HG02840 (cell line): ENCODE data around the gene FOXP4.

ENCODE experiments used
- ATAC-seq: cut with Tn5 transposase; IDR thresholded peaks from one replicate; pipeline ENCODE4 v1.9.1; 2021; ENCODE audit warnings: mild to moderate bottlenecking, moderate library complexity, moderate number of reproducible peaks; ENCODE audit not compliant: unreplicated experiment, low FRiP score

Gene FOXP4

DNA sequence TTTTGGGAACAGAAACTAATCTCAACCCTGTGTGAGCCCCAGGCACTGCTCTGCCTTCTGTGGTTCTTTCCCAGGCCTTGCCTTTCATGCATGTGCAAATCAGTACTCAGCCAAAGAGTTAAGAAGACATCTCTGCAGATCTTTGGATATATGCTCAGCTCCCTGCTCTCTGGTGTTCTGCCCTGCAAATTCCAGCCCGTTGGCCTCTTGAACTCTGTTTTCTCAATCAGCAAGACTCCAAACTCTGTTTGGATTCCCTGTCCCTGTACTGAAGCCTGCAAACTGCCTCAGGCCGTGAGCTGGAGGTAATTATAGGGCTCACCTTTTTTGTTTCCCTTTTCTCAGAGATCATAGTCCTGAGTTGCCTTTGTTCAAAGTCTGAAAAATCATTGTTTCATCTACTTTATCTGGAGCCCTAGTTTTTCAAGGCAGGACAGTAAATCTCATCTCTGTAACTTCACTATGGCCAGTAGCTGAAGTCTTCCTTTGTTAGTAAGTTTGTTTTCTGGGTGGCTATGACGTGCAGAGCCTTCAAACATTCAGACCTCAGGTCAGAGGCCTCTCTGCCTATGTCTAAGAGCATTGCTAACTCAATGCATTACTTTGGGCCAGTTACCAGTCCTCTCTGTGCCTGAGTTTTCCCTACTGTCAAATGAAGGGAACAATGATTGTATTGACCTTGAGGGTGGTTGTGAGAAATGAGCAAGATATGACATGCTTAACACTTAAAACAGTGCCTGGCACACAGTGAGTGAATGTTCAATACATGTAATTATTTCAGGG, 76.2 kb downstream of the FOXP4 start:
- ATAC-seq: no peak

DNA sequence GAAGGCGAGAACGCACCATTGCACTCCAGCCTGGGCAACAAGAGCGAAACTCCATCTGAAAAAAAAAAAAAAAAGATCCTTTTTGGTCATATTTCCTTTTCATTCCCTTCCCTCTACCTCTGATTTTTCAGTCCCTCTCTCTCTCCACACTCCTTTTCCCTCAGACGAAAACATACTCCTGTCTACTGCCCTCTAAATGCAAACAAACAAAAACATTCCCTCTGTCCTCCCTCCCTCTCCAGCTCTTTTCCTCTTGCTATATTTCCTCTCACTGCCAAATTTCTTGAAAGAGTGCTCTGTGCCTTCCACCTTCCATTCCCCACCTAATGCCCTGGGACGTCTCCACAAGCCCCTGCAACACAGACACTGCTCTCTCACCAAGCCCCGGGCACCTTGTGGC, 77.1 kb downstream of the FOXP4 start:
- no peak for ATAC-seq

DNA sequence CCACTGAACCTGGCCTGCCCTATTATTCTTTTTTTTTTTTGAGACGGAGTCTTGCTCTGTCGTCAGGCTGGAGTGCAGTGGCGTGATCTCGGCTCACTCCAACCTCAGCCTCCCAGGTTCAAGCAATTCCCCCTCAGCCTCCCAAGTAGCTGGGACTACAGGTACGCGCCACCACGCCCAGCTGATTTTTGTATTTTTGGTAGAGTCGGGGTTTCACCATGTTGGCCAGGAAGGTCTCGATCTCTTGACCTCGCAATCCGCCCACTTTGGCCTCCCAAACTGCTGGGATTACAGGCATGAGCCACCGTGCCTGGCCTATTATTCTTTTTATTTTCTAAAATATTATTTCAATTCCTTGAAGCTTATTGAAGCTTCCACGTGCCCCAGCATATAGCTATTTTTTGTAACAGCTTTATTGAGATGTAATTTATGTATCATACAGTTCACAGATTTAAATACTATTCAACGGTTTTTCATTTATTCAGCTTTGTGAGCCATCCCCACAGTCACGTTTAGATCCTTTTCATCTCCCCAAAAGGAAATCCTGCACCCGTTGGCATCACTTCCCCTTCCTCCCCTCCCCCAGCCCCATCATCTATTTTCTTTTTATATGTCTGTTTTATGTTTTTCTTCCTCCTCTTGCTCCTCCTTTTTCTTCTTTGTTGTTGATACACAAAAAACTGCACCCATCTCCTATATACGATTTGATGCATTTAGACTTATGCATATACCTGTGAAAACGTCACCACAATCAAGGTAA, 78.6 kb downstream of the FOXP4 start:
- no peak for ATAC-seq

DNA sequence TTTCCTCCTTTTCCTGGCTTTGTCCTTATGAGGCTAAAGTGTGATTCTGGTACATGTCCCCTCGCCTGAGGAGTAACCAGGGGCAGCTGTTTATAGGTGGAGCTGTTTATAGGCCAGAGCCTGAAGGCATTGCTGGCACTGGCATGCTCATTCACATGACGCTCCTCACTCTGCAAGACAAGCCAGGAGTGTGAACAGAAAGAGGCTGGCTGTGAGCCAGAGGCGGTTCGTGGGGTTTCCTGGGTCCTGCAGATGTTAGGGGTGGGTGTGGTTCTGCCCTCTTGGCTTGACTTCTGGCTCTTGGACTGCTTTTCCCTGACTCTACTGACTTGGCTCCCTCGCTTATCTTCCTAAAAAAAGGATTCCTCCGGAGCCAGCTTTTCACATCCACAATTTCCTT, 79.3 kb downstream of the FOXP4 start:
- no peak for ATAC-seq

DNA sequence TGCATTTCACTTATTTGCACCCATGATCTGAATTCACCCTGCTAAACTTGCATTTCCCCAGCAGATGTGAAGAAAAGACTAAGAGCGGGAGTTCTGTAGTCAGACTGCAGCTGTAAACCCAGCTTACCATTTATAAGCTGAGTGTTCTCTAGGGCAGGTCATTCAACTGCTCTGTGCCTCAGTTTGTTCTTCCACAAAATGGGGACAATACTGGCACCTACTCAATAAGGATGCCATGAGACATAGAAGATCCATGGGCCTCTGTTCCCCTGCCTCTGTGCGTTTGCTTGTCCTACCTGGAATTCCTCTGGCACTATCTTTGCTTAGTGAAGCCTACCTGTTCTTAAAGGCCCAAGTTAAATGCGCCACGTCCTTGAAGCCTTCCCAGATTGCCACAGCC, 79.8 kb downstream of the FOXP4 start:
- no peak for ATAC-seq

DNA sequence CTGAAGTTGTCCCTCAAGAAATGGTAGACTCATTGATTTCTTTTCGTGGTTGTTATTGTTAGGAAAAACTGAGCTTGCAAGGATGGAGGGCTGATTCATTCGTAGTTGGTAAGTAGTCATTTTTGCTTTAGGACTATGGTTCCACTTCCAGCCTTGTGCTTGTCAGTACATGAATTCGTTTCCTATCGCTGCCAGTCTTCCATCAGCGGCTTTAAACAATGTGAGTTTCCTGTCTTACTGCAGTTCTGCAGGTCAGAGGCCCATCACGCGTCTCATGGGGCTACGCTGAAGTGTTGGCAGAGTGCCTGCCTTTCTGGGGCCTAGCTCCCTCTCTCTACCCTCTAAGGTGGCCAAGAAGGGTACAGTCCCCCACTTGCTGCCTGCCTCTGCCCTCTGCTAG, 80.7 kb downstream of the FOXP4 start:
- ATAC-seq: no peak

DNA sequence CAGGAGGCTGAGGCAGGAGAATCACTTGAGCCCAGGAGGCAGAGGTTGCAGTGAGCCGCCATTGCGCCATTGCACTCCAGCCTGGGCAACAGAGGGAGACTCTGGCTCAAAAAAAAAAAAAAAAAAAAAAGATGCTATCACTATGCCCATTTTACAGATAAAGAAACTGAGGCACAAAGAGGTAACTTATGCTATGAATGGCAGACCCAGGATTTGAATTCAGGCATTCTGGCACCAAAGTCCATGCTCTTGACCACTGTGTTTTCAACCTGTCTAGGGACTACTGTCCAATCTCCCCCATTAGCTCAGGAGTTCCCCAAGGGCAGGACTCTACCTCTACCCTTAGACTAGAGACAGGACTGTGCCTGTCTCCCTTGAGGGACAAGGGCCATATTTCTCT, 82.9 kb downstream of the FOXP4 start:
- ATAC-seq: no peak

DNA sequence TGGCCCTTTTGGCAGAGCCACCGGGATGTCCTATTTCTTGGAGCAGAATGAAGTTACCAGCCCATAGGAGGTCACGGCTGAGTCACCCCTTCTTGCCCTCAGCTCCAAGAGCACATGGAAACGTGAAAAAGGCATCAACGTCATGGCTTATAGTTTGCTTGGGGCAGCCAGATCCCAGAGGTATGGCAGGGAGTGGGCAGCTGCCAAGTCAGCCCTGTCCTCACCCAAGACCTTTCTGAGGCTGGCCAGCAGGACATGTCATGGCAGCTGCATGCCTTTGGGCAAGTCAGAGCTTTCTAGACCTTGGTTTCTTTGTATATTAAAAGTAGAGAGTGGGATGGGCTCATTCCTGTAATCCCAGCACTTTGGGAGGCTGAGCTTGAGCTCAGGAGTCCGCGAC, 83.9 kb downstream of the FOXP4 start:
- no peak for ATAC-seq

DNA sequence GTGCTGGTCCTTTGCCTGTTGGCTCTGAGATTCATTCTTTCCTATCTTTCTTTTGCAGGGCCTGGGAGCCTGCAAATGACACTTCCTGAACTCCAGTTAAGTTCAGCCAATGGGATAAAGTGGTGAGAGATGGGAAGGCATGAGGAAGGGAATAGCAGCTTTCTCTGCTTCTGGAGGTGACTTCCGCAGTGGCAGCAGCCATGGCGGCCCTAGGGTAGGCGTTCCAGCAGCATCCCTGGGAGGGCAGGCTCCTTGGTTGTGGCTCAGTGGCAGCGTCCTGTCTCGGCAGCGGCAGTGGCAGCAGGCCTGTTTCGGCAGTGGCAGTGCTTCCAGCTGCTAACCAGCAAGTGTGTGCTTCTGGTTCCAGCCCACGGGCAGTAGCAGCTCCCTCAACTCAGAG, 84.8 kb downstream of the FOXP4 start:
- no peak for ATAC-seq

DNA sequence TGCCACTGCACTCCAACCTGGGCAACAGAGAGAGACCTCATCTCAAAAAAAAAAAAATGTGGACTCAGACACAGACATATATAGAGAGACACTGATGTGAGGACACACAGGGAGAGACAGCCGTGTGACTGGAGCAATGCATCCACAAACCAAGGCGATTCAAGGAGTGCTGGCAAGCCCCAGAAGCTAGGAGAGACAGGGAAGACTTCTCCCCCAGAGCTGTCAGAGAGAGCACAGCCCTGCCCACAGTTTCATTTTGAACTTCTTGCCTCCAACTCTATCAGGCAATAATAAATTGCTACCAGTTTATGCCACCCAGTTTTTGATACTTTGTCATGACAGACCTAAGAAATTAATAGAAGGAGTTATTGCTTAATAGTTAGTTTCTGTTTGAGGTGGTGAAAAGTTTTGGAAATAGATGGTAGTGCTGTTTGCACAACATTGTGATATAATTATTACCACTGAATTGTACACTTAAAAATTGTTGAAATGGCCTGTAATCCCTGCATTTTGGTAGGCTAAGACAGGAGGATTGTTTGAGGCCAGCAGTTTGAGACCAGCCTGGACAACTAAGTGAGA, 87.0 kb downstream of the FOXP4 start:
- ATAC-seq: no peak

DNA sequence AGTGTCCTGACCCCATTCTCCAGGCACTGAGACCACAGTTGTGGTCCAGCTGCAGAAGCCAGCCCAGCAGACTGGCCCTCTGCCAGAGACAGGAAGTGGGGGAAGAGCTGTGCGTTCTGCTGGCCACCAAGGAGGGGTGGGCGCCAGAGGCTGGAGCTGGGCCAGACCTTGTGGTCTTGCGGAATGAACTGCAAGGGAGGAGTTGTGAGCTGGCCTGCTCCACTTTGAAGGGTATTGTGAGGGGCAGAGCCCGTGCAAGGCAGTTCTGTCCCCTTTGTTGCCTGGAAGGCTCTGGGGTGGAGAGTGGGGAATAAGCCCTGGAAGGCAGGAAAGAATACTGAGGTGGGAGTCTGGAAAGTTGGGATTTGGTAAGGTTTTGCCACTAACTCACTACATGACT, 88.5 kb downstream of the FOXP4 start:
- no peak for ATAC-seq

DNA sequence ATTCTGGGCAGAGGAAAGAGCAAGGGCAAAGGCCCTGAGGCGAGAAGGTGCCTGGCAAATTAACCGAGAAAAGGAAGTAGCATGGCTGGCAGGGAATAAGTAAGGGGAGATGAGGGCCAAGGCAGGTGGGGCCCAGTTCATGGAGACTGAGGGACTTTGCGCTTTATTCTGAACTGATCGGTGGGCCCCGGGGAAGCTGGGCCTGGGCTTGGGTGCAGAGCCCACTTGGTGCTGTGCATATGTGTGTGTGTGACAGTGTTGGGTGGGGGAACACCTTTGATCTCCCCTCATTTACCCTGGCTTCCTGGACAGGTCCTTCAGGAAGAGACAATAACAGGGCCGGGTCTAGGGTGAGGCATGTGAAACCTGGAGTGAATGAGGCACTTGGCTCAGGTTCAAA, 89.2 kb downstream of the FOXP4 start:
- ATAC-seq: no peak

DNA sequence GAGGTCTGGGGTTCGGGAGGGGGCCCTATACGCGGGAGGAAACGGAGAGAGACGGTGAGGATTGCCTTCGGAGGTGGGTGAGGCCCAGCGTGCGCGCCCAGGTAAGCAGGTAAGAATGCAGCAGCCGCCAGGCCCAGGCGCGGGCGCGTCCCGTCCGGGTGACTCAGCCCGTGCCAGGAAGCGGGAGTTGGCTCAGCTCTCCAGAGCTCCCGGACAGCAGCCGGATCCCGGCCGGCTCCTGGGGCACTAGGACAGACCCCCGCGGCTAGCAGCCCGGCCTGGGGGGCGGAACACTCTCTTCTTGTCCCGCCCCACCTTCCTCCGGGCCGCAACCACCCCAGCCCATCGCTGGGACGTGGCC, 90.6 kb downstream of the FOXP4 start:
- ATAC-seq: no peak

DNA sequence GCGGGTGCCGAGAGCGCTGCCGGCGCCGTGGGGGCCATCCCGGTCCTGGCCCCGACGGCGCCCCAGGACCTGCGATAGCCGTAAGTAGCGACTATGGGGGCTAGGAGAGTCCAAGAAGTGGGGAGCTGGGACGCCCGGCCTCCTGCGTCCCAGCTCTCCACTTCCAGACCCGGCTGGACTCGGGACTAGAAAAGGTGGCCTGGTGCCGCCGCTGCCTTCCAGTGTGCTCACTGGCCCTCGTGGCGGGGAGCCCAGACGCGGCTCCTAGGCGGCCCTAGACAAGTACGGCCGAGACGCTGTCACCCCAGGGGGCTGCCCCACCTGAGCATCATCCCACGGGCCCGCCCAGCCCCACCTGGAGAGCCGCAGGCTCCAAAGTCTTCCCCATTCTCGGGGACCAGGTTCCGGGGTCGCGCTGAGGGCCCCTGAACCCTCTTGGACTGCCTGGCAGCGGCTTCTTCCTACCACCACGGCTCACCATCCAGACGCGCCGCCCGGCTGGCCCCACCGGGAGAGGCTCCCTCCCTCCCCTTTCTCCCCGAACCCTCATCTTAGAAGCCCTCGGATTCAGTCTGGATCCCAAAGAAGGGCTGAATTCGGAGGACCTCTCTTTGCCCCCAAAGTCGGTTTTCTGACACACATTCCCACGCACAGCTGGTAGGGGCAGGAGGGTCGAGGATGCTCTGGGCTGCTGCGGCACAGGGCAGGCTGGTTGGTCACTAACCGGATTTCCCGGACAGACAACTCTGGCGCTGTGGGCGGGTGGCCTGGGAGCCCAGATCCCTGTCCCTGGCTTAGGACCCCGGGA, 91.2 kb downstream of the FOXP4 start:
- no peak for ATAC-seq

DNA sequence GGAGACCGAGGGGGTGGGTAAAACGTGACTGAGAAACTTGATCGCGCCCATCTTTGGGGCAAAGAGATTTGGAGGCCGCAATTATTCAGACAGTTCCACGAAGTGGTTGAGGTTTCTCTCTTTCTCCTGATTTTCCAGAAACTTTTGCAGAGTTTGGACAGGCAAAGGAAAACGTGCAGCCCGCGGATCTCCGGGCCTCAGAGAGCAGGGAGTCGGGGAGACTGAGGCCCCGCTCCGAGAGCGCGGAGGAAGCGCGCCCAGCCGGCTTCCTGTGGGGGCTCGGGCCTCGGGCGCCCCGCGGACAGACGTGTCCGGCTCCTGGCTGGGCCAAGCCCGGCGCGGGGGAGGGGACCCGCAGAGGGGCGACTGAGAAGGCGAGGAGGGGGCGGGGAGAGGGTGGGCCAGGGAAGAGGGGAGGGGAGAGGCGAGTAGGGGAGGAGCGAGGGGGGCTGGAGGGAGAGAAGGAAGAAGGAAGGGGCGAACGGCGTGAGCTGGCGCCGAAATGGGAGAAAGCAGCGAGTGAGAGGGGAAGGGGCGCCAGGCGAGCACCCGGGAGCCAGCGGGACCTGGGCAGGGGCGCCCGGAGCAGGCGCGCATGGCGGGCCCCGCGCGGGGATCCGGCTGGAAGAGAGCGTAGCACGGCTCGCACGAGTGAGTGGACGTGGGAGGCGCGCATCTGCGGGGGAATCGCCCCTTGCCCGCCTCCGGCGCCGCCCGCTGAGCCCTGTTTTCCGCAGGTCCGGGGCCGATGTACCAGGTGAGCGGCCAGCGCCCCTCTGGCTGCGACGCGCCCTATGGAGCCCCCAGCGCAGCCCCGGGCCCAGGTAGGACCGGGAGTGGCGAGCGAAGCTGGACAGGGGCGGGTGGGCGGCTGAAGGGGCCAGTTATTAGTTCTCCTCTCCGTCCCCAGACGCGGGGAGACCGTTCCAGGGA, 92.1 kb downstream of the FOXP4 start, which contains the start of gene MDFI:
MDFI (plus strand) TSS at position 467 of the 933 bp plus-strand sequence; CDS start at position 749, 282 bp downstream.
- no peak for ATAC-seq

DNA sequence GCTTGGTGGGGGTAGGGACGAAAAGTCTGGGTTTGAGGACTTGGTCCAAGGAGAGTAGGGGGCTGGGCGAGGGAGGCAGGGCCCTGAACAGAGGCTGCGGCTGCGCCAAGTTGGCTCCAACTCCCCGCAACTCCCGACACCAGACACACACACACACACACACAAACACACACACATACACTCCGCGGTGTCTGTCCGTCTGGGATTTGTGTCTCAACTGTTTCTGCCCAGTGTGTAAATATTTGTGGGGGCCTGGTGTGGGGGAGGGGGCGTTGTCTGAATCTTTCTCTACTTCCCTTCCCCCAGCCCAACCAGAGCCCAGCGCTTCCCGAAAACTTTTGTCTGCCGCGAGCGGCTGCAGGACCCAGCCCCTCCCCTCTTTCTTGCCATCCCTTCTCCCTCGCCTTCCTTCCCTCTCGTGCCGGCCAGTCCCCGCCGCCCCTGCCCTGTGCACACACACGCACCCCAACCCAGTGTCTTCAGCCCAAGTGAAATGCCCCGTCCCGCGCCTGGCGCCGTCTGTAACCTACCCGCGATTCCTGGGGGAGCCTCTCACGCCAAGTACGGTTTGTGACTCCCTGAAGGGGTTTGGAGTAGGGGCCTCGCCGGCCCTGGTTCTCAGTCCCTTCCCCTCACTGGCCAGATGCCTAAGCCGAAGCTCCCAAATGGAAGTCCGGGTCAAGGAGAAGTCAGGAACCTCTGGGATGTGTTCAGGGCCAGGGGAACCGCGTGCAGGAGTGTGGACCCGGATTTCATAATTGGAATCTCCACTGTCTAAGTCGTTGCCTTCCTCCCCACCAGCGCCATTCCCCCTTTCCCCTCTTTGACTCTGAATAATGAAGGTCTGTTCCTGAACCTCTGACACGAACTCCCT, 93.0 kb downstream of the FOXP4 start:
- no peak for ATAC-seq

DNA sequence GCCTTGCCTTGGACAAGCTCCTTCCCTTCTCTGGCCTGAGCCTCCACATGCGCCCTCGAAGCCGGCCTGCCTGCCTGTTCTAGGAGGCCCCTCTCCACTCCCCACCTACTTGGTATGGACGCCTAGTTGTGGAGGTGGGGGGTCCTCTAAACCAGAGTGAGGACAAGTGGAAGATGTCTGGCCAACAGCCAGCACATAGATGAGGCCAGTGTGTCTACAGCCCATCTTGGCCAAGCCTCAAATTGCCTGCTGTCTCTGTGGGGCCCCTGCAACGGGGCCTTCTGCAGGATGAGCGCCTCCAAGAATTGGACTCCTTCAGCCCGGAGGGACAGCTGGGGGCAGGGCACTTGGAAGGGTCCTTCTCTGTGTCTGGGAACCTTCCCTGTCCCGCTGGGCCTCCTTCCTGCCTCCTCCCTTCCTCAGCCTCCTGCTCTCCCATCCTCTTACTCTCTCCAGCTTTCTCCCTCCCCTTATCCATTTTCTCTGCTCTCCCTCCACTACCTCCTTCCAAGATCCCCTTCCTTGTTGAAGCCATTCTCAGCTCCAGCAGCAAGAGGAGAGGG, 93.7 kb downstream of the FOXP4 start:
- ATAC-seq: no peak

DNA sequence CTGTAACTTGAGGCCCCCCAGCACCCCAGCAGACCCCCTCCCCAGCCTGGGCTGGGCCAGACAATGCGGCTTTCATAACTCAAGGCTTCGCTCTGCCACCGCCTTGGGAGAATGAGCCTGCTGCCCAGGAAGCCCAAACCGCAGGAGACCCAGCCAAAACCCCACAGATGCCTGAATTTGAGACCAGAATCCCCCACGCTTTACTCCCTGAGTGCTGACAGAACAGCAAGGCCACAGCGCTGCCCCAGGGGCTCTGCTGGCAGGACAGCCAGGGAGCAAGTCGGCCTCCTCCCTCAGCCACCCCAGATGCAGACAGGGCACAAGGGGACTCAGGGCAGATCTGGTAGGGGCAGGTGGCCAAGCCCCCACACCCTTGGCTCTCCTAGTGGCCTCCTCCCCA, 94.2 kb downstream of the FOXP4 start:
- ATAC-seq: no peak
